NCI-H2029 (cell line): ENCODE measurements around the gene MN1.

Source experiments
- DNase-seq: peaks from one replicate; lab custom pipeline; 2025; lab: John Stamatoyannopoulos, UW

The MN1 gene

DNA sequence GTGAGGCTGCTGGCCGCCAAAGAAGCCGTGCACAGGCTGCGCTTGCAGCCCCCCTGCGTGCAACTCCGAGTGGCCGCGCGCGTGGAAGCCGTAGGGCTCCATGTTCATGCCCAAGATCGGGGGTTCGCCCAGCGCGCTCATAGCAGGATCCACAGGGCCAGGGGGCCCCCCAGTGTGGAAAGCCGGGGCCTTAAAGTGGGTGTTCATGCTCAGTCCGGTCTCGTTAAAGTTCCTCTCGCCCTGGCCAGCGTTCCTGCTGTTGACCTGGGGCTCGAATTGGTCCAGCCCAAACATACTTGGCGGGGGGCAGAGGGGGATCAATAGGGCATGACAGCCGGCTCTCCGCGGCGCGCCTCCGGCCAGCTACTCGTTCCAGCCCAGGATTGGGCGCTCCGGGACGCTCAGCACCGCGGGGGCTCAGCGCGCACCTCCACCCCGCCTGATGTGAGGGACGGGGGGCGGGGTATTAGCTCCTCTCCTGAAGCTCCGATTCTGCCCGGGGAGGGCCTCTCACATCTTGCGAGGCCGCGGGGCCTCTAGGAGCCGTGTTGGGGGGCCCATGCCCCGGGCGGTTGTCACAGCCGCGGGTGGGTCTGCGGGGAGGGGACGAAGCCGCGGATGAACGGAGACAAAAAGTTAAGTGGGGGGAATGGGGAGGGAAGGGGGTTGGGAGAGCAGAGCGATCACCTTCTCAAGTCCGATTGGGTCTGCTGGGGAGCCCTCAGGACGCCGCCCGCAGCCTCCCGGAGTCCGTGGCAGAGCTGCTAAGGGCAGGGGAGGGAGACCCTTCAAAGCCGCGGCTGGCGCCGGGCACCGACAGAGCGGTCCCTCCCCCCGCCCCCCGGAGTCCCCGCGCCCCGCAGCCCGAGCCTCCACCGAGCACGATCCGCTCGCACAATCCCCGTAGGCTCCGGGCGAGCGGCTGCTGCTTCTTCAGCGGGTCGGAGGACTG is 1.0 kb downstream of the MN1 start:
- DNase-seq: no peak

DNA sequence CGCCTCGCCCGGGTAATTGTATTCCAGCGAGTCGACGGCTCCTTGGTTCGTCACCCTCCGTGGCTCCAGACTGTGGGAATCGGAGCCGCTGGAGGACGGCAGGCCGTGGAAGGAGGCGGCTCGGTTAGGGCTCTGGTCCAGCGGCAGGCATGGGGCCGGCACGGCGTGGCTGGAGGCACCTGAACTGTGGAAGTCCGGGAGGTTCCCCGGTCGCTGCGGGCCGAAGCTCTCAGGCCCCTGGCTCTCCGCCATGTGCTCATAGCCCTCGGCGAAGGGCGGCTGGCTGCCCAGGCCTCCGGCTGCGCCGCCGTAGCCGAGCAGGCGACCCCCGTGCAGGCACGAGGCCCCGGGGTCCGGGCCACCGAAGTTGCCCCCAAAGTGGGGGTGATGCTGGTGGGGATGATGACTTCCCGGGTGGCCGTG is 1.7 kb downstream of the MN1 start:
- DNase-seq: no peak

DNA sequence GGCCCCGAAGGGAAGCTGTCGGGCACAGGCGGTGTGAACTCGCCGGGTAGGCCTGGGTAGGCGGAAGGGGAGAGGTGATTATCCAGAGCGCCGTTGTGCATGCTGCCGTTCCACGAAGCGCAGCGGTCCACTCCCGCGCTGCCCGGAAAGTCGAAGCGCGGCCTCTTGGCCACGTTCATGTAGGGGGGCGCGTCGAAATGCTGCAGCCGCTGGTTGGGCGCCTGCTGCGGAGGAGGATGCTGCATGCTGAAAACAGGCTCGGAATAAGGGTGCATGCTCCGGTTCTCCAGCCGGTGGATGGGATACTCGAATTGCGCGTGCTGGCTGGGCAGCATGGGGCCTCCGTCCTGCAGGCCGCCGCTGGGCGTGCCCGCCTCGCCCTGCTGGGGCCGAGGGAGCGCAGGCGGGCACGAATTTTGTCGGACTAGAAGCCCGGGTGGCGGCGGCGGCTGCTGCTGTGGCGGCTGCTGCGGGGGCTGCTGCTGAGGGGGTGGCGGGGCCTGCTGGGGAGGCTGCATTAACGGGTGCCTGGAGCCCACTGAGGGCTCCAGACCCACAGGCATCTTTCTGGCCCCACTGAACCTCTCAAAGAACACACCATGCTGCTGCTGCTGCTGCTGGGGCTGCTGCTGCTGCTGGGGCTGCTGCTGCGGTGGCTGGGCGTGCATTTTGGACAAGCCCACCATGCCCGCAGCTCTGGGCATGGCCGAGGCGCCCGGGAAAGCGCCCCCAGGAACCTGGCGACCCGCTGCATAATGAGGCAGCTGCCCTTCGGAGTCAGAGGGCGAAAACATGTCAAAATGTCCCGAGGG is 2.3 kb downstream of the MN1 start:
- DNase-seq: no peak

DNA sequence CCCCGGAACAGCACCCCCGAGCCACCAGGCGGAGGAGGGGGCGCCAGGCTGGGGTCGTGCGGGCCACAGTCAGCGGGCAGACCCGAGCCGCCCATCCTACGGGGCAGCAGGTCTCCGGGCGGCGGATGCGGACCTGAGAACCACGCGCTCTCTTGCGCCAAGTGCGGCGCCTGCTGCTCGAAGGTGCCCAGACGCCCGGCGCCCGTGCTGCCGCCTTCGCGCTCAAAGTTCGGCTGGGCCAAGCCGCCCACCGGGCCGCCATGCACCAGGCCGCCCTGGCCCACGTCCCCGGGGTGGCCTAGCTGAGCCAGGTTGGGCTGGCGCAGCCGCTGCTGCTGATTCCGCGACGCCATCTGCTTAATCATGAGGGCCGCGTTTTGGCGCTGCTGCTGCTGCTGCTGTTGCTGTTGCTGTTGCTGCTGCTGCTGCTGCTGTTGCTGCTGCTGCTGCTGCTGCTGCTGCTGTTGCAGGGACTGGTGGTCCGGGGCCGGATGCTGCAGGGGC is 3.0 kb downstream of the MN1 start:
- no peak for DNase-seq

DNA sequence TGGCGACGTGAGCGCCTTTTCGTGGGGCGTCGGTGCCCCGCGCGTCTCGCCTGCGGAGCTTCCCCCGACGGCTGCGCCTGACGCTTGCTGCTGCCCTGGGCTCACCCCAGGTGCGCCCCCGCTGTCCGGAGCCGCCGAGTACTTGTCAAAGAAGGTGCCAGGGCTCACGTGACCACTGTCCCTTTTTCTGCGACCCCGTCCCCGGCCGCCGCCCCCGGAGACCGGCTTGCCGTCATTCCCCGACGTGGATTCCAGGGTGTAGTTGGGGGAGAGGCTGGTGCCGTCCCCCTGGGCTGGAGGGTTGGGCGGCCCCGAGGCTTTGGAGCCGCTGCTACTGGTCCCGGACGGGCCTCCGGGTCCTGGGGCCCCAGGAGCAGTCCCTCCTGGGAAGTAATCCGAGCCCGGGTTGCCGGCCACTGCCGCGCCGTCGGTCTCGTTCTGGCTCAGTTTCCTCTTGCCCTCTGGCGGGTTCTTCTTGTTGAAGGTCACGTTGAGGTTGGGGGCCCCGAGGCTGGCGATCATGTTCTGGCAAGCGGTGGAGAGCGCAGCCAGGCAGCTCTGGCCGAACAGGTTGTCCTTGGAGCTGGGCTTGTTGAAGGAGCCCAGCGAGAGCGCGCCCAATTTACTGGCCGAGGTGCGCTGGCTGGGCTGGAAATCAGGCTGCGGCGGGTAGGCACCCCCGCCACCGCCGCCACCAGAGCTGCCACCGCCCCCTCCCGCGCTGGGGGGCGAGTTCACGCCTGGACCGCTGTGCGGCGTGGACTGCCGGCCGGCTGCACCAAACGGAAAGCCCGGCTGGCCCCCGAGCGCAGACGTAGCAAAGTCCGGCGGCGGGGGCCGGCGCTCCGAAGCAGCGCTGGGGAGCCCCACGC is 3.8 kb downstream of the MN1 start:
- DNase-seq: no peak

- DNase-seq: no peak
These were observed 4.6 kb downstream of the MN1 start for GRCh38 chr22:27796829-27797519.

DNA sequence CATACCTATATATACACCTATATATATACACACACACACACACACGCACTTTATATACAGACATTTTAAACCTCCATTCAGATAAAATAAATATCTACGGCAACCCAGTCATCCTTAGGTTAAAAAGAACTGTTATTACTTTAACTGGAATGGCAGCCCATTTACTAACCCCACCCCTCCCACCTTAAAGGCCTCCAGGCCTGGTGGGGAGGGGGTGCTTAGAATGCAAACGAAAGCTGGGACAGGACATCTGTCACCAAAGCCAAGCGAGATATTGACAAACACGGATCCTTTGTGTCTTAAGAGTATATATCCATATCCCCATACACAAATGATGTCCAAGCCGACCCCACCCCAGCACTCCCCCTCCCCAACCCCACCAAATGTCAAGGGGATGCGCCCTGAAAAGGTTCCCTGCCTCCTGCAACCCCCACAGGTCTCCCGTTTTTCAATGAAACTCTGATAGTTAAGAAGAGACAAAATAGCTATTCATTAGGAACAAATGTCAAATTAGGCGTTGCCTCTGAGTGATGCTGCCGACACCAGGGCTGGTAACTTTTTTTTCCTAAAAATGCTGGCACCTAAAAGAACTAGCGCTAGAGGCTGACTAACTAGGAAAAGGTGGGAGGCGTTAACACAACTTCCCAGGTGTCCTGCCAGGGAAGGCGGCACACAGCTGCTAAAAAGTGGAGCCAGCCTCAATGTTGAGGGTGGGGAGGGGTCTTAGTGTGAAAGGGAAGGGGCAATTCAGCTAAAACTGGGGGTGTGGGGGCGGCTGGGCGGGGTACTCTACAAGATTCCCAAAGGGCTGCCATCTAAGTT is 5.6 kb downstream of the MN1 start:
- DNase-seq: no peak

DNA sequence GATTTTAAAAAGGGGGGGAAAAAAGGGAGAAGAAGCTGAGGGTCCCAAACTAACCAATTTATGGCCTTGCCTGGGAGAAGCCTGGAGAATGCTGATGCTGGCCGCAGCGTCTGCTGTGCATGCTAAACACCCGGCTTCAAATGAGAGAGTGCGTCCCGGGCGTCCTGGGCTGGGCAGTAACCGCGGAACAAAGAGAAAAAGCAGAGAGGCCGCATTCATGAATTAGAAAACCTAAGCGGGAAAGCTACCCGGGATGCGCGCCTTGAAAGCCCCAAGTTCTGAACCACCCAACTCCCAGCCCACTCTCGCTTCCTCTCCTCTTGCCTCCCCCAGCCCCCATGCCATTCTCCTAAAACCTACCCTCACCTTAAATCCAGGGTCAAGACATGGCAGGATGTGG is 6.5 kb downstream of the MN1 start:
- no peak for DNase-seq

DNA sequence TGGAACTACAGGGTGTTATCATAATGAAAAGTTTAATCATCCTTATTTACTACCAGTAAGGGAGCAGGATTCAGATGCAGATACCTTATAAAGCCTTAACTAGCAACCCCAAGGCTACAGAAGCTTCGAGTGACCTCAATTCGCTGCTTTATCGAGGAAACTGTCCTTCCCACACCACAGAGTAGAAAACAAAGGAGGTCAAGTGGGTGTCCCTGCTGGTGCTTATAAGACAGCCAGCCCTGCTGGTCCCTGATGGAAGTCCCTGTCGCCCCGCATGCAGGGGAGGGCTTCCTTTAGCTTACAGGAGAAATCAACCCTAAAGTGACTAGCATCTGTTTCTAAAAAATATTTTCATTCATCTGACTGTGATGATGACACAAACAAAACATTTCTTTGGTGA is 7.3 kb downstream of the MN1 start:
- no peak for DNase-seq

DNA sequence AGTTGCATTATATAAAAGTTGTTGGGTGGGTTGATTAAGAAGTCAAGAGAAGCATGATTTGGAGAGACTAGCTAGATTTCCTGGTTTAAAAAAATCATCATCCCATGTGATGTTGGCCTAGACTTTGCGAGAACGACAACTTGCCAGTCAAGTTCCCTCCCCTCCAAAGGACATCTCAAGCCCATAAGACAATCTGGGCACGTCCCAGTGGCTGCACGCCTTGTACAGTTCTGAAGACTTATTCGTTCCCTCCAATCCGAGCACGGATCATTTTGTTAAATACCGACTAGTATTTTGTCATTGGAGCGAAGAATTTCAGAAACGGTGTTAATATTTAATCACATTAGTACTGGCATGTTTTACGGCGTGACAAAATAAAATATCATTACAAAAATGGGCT is 8.0 kb downstream of the MN1 start:
- no peak for DNase-seq

- no peak for DNase-seq
These were observed 8.9 kb downstream of the MN1 start for GRCh38 chr22:27792452-27793161.

GRCh38 chr22:27791859-27792241 is 9.7 kb downstream of the MN1 start:
- DNase-seq: no peak

DNA sequence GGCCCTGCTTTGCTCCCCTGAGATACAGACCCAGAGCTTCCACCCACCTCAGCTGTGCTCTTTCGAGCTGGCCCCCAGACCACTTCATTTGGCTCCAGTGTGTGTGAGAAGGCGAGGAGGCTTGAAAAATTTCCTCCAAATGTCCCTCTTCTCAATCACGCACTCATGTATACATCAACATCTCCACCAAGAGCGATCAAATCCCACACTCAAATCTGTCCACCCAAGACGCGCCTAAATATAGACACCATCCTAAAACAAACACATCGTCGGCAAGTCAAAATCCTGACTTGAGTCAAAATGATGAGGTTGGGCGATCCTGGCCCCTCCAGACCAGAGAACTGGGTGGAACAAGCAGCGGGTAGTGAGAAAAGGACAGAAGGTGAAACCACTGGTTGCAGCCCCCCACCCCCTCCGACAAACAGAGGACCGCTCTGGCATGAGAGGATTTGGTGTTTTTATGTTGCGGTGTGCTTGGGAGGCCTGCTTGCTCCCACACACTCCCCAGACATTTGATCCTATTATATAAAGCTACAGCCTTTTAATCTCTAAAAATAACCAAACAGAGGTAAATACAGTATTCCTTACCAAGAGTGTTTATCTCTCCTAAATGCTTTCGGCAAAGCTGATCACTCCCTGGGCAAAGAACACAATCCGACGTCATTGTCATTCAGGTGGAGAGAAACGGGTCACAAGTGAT is 10.2 kb downstream of the MN1 start:
- DNase-seq: no peak

DNA sequence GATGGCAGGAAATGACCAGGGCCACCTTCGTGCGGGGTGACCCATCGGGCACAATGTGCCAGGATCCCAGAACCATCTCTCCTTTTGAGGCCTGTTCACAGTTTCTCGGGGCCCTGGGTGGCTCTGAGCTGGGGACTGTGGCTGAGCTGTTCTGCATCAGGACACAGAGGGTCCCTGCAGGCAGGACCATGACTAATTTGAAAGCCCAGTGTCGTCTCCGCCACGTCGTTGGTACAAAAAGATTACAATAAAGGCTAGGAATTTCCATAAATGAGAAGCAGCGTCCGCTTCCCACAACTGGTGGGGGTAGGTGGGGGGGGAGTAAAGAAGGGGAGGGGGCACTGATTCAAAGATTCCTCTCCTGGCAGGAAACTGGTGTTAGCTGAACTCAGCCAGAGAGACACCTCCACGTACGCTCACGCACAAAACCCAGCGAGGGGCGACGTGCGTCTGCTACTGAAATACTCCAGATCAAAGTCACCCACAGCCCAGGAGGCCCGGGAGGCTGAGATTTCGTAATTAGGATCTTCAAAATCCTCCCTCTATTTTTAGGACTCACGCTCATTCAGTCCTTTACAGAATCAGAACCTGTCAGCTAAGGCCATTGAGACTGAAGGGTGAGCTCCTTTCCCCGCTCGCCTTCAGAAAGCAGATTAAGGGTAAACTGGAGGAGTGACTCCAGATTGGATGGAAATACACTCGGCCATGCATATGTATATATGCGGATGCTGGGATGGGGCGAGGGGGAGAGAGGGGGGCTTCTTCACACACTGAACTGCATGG is 11.0 kb downstream of the MN1 start:
- no peak for DNase-seq

DNA sequence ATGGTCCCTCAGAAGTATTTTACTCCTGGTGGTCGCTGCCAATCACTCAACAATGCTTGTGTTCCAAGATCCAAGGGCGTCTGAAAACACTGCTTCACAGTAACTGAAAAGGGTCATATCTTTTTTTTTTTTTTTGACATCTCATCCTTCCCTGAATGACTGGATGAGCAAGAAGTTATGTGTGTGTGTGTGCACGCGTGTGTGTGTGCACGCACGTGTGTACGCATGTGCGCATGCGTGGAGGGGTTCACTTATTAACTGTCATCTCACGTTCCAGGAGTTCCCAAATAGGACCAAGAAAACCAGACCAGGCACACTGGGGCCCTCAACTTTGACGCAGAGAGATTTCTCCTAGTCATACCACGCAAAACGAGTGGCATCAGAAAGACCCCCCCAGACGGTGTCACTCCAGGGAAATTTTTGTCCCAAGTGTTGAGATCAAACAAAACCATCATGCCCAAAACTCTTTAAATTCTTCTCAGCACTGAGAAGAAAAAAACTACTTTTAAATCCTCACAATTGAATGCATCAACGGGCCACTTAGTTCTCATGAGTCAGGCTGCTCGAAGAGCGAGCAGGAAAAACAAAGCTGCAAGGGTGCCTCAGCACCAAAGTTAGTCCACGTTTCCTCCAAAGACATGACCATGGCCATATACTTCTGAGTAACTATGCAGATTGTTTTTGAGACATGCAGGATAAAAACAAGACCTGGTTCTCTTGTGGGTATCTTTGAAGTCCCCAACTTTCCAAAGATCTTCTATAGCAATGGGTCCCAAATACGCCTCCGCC is 12.9 kb downstream of the MN1 start:
- no peak for DNase-seq

GRCh38 chr22:27786965-27787364 is 14.6 kb downstream of the MN1 start:
- no peak for DNase-seq

DNA sequence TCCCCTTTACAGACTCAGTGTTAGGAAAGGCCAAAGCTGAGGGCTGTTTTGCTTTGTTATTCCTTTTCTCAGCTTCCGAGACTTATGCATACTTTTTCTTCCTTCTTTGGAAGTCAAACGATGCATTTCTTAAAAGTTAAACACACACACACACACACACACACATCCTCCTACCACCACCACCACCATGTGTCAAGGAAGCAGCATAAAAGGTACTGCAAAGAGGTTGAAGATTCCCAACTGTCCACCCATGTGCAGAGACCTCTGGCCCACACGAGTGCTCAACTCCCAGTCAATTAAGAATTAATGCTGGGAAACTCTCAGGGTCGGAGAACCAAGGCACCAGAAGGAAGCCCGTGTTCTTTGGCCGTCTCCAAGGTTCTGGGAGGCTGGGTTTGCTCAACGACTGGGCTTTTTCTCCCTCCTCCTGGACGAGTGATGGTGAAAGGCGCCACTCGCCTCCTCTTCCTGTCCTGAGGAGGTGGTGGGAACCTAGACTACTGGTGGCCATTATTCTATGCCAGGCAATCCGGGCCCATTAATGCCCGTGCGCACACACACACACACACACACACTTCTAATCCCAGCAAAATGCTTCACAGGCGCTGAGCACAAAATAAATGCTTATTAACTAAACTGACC is 15.1 kb downstream of the MN1 start:
- no peak for DNase-seq
